K562 (cell line): ENCODE results near the gene ZNF124. TPM values are rescaled to one million over a fixed set of nuclear protein-coding genes. Genes with fewer than 3 reads are reported as not detected.
A peak's percentile ranks its signal among the peaks of the same experiment; 100 is the strongest.

Source experiments
- BHLHE40 ChIP-seq: IDR thresholded peaks from 2 replicates; pipeline ENCODE4 v1.6.1; 2011; ENCODE audit warnings: low read length, improper control_type of control experiment
- EGR1 ChIP-seq: fragments of 450-650 bp; conservative IDR thresholded peaks from 2 replicates; pipeline ENCODE4 v1.6.1; 2017; ENCODE audit warnings: mild to moderate bottlenecking
- SPI1 ChIP-seq: IDR thresholded peaks from 2 replicates; pipeline ENCODE4 v1.6.1; 2011; ENCODE audit warnings: low read depth, low read length, control low read depth, borderline replicate concordance
- STAT5A ChIP-seq: IDR thresholded peaks from 2 replicates; pipeline ENCODE4 v1.6.1; 2012; ENCODE audit warnings: low read length, inconsistent platforms, borderline replicate concordance
- TAF15 ChIP-seq: fragments of 200-400 bp; formaldehyde crosslinking; IDR thresholded peaks from 2 replicates; pipeline ENCODE4 v1.6.1; 2017; ENCODE audit warnings: mild to moderate bottlenecking, low read depth, low read length, moderate library complexity
- TAL1 ChIP-seq: fragments of 450-650 bp; IDR thresholded peaks from 2 replicates; pipeline ENCODE4 v1.6.1; 2016; ENCODE audit warnings: mild to moderate bottlenecking
- TBL1XR1 ChIP-seq, 2 experiments: IDR thresholded peaks; 2 replicates each; pipeline ENCODE4 v1.6.1; 2012; ENCODE audit warnings: improper control_type of control experiment in 2 of 2, low read length in 2 of 2, mild to moderate bottlenecking in 1 of 2
- ZBTB1 ChIP-seq: sonication (generic); formaldehyde crosslinking; IDR thresholded peaks from 2 replicates; pipeline ENCODE4 v1.8.1; 2023; ENCODE audit warnings: missing genetic modification reagents, low read depth, mild to moderate bottlenecking, borderline replicate concordance
- ZNF778 ChIP-seq: fragments of 450-650 bp; formaldehyde crosslinking; IDR thresholded peaks from 2 replicates; pipeline ENCODE4 v1.4.0; 2020; ENCODE audit warnings: mild to moderate bottlenecking, moderate library complexity
- polyA plus RNA-seq, 8 experiments: library from polyadenylated mRNA; depleted of rRNA in 4 of 8; stranded (reverse) in 5 of 8; unstranded in 3 of 8; fragments of >200 nt; fragmentation: Nextera tagmentation in 2 of 8; fragmentation: Illumina TruSeq in 1 of 8; extraction: Ambion mirVana in 2 of 8; extraction: Trizol in 1 of 8; gene quantifications; 2 replicates each; pipeline versions ENCODE4 v1.2.1 to v1.2.3, GENCODE V29; 2011 to 2014; ENCODE audit warnings: inconsistent platforms in 1 of 8, missing spikeins in 1 of 8
- total RNA-seq, 7 experiments: library from RNA; depleted of rRNA in 6 of 7; stranded (reverse); fragments of >200 nt in 6 of 7; fragmentation: Illumina TruSeq in 2 of 7; extraction: Trizol in 2 of 7; gene quantifications; 2 replicates each; pipeline versions ENCODE4 v1.2.1 to v1.2.3, GENCODE V29; 2011 to 2021; ENCODE audit warnings: low replicate concordance in 1 of 7
- TF ChIP-seq, protein P1 (sequence below): fragments of 450-650 bp; IDR thresholded peaks from 2 replicates; pipeline ENCODE4 v1.6.1; 2016; ENCODE audit warnings: low read depth
- TF ChIP-seq, protein P2 (sequence below), 3 experiments: fragments of 200-800 bp in 1 of 3; fragments of 250-450 bp in 1 of 3; fragments of 450-650 bp in 1 of 3; sonication (Bioruptor Pico) in 1 of 3; sonication (Bioruptor generic) in 1 of 3; formaldehyde crosslinking in 1 of 3; IDR thresholded peaks; 2 replicates each; pipeline versions ENCODE4 v1.6.1 to v1.8.0; 2016 to 2022; ENCODE audit warnings: mild to moderate bottlenecking in 2 of 3, missing genetic modification characterization in 2 of 3, missing compliant biosample characterization in 1 of 3, moderate library complexity in 1 of 3
- TF ChIP-seq, protein P3 (sequence below): sonication (generic); IDR thresholded peaks from 2 replicates; pipeline ENCODE4 v1.6.1; 2016

Gene ZNF124
- total and polyA plus RNA-seq, 9 of the 15 experiments (the other 6 are each of a cell fraction or from before 2014, with no cell fraction given) = 7.6 to 71.5 (median 20.2) TPM

DNA sequence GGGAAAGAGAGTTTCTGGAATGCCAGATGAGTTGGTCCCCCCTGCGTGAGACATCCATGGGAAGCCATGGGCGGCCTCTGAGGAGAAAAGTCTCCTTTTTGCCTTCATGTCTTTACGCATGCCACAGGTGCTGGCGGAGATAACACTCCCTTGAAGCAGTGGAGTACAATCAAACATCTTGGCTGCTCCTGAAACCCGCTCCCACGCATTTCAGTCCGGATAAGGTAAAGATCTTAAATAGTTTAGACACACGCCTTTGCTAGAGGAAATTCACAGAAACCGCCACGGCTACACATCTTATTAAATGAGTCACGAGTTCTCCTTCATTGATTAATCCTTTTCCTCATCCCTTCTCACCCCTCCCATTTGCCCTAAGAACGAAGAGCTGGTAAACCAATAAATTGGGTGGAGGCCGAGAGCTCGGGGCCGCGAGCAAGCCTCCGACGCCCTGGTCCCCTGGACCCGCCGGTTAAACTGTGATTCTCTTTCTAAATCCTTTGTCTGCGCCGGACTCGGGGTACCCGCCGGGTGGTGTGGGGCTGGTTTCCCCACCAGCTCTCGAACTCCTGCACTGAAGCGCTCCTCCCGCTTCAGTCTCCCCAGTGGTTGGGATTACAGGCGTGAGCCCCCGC, 61.1 kb downstream of the ZNF124 start (continued):
- TF ChIP-seq, protein P1, sequence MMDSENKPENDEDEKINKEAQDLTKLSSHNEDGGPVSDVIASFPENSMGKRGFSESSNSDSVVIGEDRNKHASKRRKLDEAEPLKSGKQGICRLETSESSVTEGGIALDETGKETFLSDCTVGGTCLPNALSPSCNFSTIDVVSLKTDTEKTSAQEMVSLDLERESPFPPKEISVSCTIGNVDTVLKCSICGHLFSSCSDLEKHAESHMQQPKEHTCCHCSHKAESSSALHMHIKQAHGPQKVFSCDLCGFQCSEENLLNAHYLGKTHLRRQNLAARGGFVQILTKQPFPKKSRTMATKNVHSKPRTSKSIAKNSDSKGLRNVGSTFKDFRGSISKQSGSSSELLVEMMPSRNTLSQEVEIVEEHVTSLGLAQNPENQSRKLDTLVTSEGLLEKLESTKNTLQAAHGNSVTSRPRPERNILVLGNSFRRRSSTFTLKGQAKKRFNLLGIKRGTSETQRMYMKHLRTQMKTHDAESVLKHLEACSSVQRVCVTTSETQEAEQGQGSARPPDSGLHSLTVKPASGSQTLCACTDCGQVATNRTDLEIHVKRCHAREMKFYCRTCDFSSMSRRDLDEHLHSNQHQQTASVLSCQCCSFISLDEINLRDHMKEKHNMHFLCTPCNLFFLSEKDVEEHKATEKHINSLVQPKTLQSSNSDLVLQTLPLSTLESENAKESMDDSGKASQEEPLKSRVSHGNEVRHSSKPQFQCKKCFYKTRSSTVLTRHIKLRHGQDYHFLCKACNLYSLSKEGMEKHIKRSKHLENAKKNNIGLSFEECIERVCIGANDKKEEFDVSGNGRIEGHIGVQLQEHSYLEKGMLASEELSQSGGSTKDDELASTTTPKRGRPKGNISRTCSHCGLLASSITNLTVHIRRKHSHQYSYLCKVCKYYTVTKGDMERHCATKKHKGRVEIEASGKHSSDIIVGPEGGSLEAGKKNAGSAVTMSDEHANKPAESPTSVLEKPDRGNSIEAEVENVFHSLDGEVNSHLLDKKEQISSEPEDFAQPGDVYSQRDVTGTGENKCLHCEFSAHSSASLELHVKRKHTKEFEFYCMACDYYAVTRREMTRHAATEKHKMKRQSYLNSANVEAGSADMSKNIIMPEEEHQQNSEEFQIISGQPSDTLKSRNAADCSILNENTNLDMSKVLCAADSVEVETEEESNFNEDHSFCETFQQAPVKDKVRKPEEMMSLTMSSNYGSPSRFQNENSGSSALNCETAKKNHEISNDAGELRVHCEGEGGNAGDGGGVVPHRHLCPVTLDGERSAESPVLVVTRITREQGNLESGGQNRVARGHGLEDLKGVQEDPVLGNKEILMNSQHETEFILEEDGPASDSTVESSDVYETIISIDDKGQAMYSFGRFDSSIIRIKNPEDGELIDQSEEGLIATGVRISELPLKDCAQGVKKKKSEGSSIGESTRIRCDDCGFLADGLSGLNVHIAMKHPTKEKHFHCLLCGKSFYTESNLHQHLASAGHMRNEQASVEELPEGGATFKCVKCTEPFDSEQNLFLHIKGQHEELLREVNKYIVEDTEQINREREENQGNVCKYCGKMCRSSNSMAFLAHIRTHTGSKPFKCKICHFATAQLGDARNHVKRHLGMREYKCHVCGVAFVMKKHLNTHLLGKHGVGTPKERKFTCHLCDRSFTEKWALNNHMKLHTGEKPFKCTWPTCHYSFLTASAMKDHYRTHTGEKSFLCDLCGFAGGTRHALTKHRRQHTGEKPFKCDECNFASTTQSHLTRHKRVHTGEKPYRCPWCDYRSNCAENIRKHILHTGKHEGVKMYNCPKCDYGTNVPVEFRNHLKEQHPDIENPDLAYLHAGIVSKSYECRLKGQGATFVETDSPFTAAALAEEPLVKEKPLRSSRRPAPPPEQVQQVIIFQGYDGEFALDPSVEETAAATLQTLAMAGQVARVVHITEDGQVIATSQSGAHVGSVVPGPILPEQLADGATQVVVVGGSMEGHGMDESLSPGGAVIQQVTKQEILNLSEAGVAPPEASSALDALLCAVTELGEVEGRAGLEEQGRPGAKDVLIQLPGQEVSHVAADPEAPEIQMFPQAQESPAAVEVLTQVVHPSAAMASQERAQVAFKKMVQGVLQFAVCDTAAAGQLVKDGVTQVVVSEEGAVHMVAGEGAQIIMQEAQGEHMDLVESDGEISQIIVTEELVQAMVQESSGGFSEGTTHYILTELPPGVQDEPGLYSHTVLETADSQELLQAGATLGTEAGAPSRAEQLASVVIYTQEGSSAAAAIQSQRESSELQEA = no peak
- peak; percentile 37 to 84; a peak in 2 of 4 replicates for TF ChIP-seq TBL1XR1 (IDR thresholded peaks at IDR 0.05; ENCODE audit: low read length in 2 of 2)
- TF ChIP-seq SPI1 = no peak
- TF ChIP-seq STAT5A = peak; percentile 80
- TF ChIP-seq TAL1 = peak; percentile 92
- TF ChIP-seq ZNF778 = no peak
- peak; percentile 84 for TF ChIP-seq BHLHE40
- TF ChIP-seq, protein P2, sequence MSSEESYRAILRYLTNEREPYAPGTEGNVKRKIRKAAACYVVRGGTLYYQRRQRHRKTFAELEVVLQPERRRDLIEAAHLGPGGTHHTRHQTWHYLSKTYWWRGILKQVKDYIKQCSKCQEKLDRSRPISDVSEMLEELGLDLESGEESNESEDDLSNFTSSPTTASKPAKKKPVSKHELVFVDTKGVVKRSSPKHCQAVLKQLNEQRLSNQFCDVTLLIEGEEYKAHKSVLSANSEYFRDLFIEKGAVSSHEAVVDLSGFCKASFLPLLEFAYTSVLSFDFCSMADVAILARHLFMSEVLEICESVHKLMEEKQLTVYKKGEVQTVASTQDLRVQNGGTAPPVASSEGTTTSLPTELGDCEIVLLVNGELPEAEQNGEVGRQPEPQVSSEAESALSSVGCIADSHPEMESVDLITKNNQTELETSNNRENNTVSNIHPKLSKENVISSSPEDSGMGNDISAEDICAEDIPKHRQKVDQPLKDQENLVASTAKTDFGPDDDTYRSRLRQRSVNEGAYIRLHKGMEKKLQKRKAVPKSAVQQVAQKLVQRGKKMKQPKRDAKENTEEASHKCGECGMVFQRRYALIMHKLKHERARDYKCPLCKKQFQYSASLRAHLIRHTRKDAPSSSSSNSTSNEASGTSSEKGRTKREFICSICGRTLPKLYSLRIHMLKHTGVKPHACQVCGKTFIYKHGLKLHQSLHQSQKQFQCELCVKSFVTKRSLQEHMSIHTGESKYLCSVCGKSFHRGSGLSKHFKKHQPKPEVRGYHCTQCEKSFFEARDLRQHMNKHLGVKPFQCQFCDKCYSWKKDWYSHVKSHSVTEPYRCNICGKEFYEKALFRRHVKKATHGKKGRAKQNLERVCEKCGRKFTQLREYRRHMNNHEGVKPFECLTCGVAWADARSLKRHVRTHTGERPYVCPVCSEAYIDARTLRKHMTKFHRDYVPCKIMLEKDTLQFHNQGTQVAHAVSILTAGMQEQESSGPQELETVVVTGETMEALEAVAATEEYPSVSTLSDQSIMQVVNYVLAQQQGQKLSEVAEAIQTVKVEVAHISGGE (CRISPR knock-in tag; IDR thresholded peaks at IDR 0.05) = peak in 1 of 3 experiments; percentile 47; a peak in 1 of 6 replicates
- TF ChIP-seq ZBTB1 (CRISPR knock-in tag) = peak; percentile 8; the same call in 1 of the 2 replicates
- TF ChIP-seq EGR1 = peak; percentile 90
- TF ChIP-seq, protein P3, sequence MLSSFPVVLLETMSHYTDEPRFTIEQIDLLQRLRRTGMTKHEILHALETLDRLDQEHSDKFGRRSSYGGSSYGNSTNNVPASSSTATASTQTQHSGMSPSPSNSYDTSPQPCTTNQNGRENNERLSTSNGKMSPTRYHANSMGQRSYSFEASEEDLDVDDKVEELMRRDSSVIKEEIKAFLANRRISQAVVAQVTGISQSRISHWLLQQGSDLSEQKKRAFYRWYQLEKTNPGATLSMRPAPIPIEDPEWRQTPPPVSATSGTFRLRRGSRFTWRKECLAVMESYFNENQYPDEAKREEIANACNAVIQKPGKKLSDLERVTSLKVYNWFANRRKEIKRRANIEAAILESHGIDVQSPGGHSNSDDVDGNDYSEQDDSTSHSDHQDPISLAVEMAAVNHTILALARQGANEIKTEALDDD = 0 out of 2 replicates have a peak, but pooled peaks have one; percentile 42
- TF ChIP-seq TAF15 = no peak
